Measurements from ENCODE around the gene CACNG4.

Gene CACNG4

GRCh38 chr17:67044940-67045339, 80.4 kb downstream of the CACNG4 start:
- peaks cover 24% of the 10 kb centered on the region for H3K9me3 Mint-ChIP-seq
- TF ChIP-seq CTCF (IDR thresholded peaks at IDR 0.05; ENCODE audit: unreplicated experiment in 3 of 3): no peak
- H3K36me3 Mint-ChIP-seq (ENCODE audit: low read depth): peaks cover 6% of the 10 kb centered on the region
- no peaks in the 10 kb centered on the region for H3K27me3 Mint-ChIP-seq (ENCODE audit: low read depth)
- peaks cover 30% of the 10 kb centered on the region for H3K4me1 Mint-ChIP-seq
- peak overlapping the region in 2 of 3 experiments; percentile 23 to 76 for H3K4me3 Mint-ChIP-seq
- H3K27ac Mint-ChIP-seq: no peak overlapping the region

- Mint-ChIP-seq H3K36me3 (ENCODE audit: low read depth) (peaks cover 6% of the 10 kb centered on the region), H3K4me1 (peaks cover 37% of the 10 kb centered on the region), H3K4me3 (peak overlapping the region in 2 of 3 experiments; percentile 6 to 84), H3K27me3 (ENCODE audit: low read depth) (no peaks in the 10 kb centered on the region), H3K9me3 (peaks cover 24% of the 10 kb centered on the region), H3K27ac (peak overlapping the region in 2 of 3 experiments; percentile 24 to 54)
- TF ChIP-seq CTCF (IDR thresholded peaks at IDR 0.05; ENCODE audit: unreplicated experiment in 3 of 3): no peak
These were observed 81.9 kb downstream of the CACNG4 start for GRCh38 chr17:67046398-67046797.

- Mint-ChIP-seq H3K4me3 (no peak overlapping the region), H3K27ac (no peak overlapping the region), H3K9me3 (peaks cover 24% of the 10 kb centered on the region), H3K4me1 (peaks cover 36% of the 10 kb centered on the region), H3K27me3 (ENCODE audit: low read depth) (no peaks in the 10 kb centered on the region), H3K36me3 (ENCODE audit: low read depth) (peaks cover 6% of the 10 kb centered on the region)
- no peak for TF ChIP-seq CTCF (IDR thresholded peaks at IDR 0.05; ENCODE audit: unreplicated experiment in 3 of 3)
These were observed 82.9 kb downstream of the CACNG4 start for GRCh38 chr17:67047382-67047781.

- no peaks in the 10 kb centered on the region for H3K27me3 Mint-ChIP-seq (ENCODE audit: low read depth)
- peaks cover 6% of the 10 kb centered on the region for H3K36me3 Mint-ChIP-seq (ENCODE audit: low read depth)
- peaks cover 24% of the 10 kb centered on the region for H3K9me3 Mint-ChIP-seq
- peaks cover 23% of the 10 kb centered on the region for H3K4me1 Mint-ChIP-seq
- no peak for TF ChIP-seq CTCF (IDR thresholded peaks at IDR 0.05; ENCODE audit: unreplicated experiment in 3 of 3)
- no peak overlapping the region for H3K4me3 Mint-ChIP-seq
- H3K27ac Mint-ChIP-seq: no peak overlapping the region
These were observed 84.7 kb downstream of the CACNG4 start for GRCh38 chr17:67049025-67049739.

- TF ChIP-seq CTCF (IDR thresholded peaks at IDR 0.05; ENCODE audit: unreplicated experiment in 3 of 3): no peak
- Mint-ChIP-seq H3K4me1 (peaks cover 29% of the 10 kb centered on the region), H3K27me3 (ENCODE audit: low read depth) (no peaks in the 10 kb centered on the region), H3K36me3 (ENCODE audit: low read depth) (peaks cover 6% of the 10 kb centered on the region), H3K4me3 (no peak overlapping the region), H3K27ac (no peak overlapping the region), H3K9me3 (peaks cover 24% of the 10 kb centered on the region)
These were observed 85.6 kb downstream of the CACNG4 start for GRCh38 chr17:67050066-67050465.

Data from nephron (organoid).